GM12878 (cell line): ENCODE results near the gene MFGE8. TPM values are rescaled to one million over a fixed set of nuclear protein-coding genes. Genes with fewer than 3 reads are reported as not detected.
A peak's percentile ranks its signal among the peaks of the same experiment; 100 is the strongest.

Experiments used
- ATAC-seq: fragments of 200-7000 bp; cut with Tn5 transposase; 3 replicates; pipeline ENCODE4 v1.9.1; 2020; ENCODE audit warnings: mild to moderate bottlenecking, moderate library complexity
- BruUV-seq: library from RNA; stranded (reverse); fragments of 400-500 nt; replicated peaks from 2 replicates; lab custom pipeline; 2021; lab: Mats Ljungman, UMichigan
- CTCF ChIA-PET: fragments of 300-600 bp; sonication (Branson Sonifier 250); formaldehyde crosslinking; extraction: SDS; loops from one replicate; lab custom pipeline; 2021; ENCODE audit warnings: inconsistent platforms; lab: Yijun Ruan, JAX
- POLR2A ChIA-PET: fragments of 350-600 bp; formaldehyde crosslinking; extraction: SDS; loops from one replicate; lab custom pipeline; 2021; ENCODE audit warnings: inconsistent platforms; lab: Charles Lee
- RAD21 ChIA-PET: fragments of 300-600 bp; sonication (Branson Sonifier 250); formaldehyde crosslinking; loops from one replicate; lab custom pipeline; 2023; ENCODE audit warnings: antibody characterized with exemption; ENCODE audit not compliant: unreplicated experiment; lab: Charles Lee
- SMC1A ChIA-PET: fragments of 300-600 bp; sonication (Branson Sonifier 250); formaldehyde crosslinking; loops from one replicate; lab custom pipeline; 2023; ENCODE audit not compliant: unreplicated experiment, uncharacterized antibody; lab: Charles Lee
- DNase-seq: peaks from one replicate; pipeline ENCODE4 v3.0.0-alpha.2; 2011; ENCODE audit warnings: low read depth, low spot score
- FAIRE-seq: peaks from 3 replicates; lab custom pipeline; 2011; peaks lifted over from hg19 to GRCh38; lab: Jason Lieb, UNC
- H2AFZ ChIP-seq: 2 replicates; pipeline ENCODE4 v1.6.0; 2011; ENCODE audit warnings: low read depth, low read length, control low read depth; ENCODE audit not compliant: control insufficient read depth
- H3K27ac ChIP-seq: 2 replicates; pipeline ENCODE4 v1.5.1; 2011; ENCODE audit warnings: control low read depth; ENCODE audit not compliant: control insufficient read depth, insufficient read depth
- H3K27me3 ChIP-seq, 2 experiments: replicated peaks in 1 of 2; 2 replicates each; pipeline versions ENCODE4 v1.6.0 to v1.6.1; 2011; ENCODE audit warnings: low read length in 1 of 2; ENCODE audit not compliant: control insufficient read depth in 2 of 2, insufficient read depth in 2 of 2
- H3K36me3 ChIP-seq, 2 experiments: 2 replicates each; pipeline ENCODE4 v1.5.1; 2011; ENCODE audit warnings: low read length in 1 of 2; ENCODE audit not compliant: control insufficient read depth in 2 of 2, insufficient read depth in 2 of 2
- H3K4me1 ChIP-seq: 2 replicates; pipeline ENCODE4 v1.6.1; 2011; ENCODE audit warnings: mild to moderate bottlenecking, low read length, moderate library complexity, mixed read lengths; ENCODE audit not compliant: control insufficient read depth, insufficient read depth
- H3K4me2 ChIP-seq: 2 replicates; pipeline ENCODE4 v1.6.0; 2011; ENCODE audit warnings: control low read depth; ENCODE audit not compliant: control insufficient read depth, insufficient read depth
- H3K4me3 ChIP-seq: fragments of 200-600 bp; sonication (generic); 2 replicates; pipeline ENCODE4 v1.5.1; 2016
- H3K79me2 ChIP-seq: 2 replicates; pipeline ENCODE4 v1.6.0; 2011; ENCODE audit warnings: low read length; ENCODE audit not compliant: control insufficient read depth, insufficient read depth
- H3K9ac ChIP-seq: 2 replicates; pipeline ENCODE4 v1.8.0; 2011; ENCODE audit warnings: low read length, control low read depth, mixed read lengths; ENCODE audit not compliant: control insufficient read depth, insufficient read depth
- H3K9me3 ChIP-seq: replicated peaks from 3 replicates; pipeline ENCODE4 v1.5.1; 2011; ENCODE audit warnings: mild to moderate bottlenecking, low read length; ENCODE audit not compliant: control insufficient read depth, insufficient read depth
- H4K20me1 ChIP-seq: 2 replicates; pipeline ENCODE4 v1.6.0; 2011; ENCODE audit not compliant: control insufficient read depth, insufficient read depth
- BACH1 ChIP-seq: fragments of 450-650 bp; IDR thresholded peaks from 2 replicates; pipeline ENCODE4 v1.6.1; 2017; ENCODE audit warnings: mild to moderate bottlenecking, borderline replicate concordance
- NR2C2 ChIP-seq: IDR thresholded peaks from 2 replicates; pipeline ENCODE4 v1.6.1; 2011; ENCODE audit warnings: borderline replicate concordance, low read depth; ENCODE audit not compliant: control insufficient read depth, insufficient read length
- RELB ChIP-seq: fragments of 450-650 bp; IDR thresholded peaks from 2 replicates; pipeline ENCODE4 v1.6.1; 2017; ENCODE audit warnings: low read depth, mild to moderate bottlenecking, moderate library complexity
- USF2 ChIP-seq: IDR thresholded peaks from 2 replicates; pipeline ENCODE4 v1.6.1; 2011; ENCODE audit warnings: low read depth, low read length, improper control_type of control experiment, borderline replicate concordance
- WGBS: methylation state at CpG from one replicate; pipeline ENCODE4 v1.1.6; 2016; ENCODE audit warnings: low lambda C conversion rate; ENCODE audit not compliant: insufficient replicate concordance, insufficient coverage; ENCODE audit errors: missing lambda C conversion rate; 5-methylcytosine and 5-hydroxymethylcytosine counted together
- in situ Hi-C: fragments of 300-500 bp; cut with MboI; formaldehyde crosslinking; loops from 9 replicates; pipeline ENCODE4 v1.14.3; 2018; ENCODE audit warnings: mixed read lengths
- intact Hi-C: fragments of 100-400 bp; cut with micrococcal nuclease; formaldehyde crosslinking; loops from one replicate; pipeline ENCODE4 v1.14.2; 2022; ENCODE audit not compliant: unreplicated experiment
- polyA plus RNA-seq, 11 experiments: library from polyadenylated mRNA; depleted of rRNA in 4 of 11; unstranded in 6 of 11; stranded (reverse) in 5 of 11; fragments of >200 nt; fragmentation: Nextera tagmentation in 4 of 11; fragmentation: Illumina TruSeq in 1 of 11; extraction: Ambion mirVana in 4 of 11; extraction: Trizol in 1 of 11; gene quantifications; 1 replicate in 1 of 11; 2 replicates in 10 of 11; pipeline versions ENCODE4 v1.2.1 to v1.2.3, GENCODE V29; 2011 to 2016; ENCODE audit warnings: inconsistent platforms in 2 of 11, missing spikeins in 2 of 11, low read depth in 1 of 11
- total RNA-seq, 4 experiments: library from RNA; depleted of rRNA in 3 of 4; stranded (reverse); fragments of >200 nt in 3 of 4; fragmentation: Illumina TruSeq in 1 of 4; extraction: Trizol in 1 of 4; gene quantifications; 2 replicates each; pipeline versions ENCODE4 v1.2.1 to v1.2.3, GENCODE V29; 2013 to 2021
- TF ChIP-seq, protein P1 (sequence below): fragments of 150-350 bp; IDR thresholded peaks from 2 replicates; pipeline ENCODE4 v1.6.1; 2014; ENCODE audit warnings: mild to moderate bottlenecking, low read depth, low read length

The MFGE8 gene
- total and polyA plus RNA-seq, 10 of the 15 experiments (the other 5 are each of a cell fraction or from before 2014, with no cell fraction given) = 0.81 to 5.9 (median 1.0) TPM; not detected in 2

DNA sequence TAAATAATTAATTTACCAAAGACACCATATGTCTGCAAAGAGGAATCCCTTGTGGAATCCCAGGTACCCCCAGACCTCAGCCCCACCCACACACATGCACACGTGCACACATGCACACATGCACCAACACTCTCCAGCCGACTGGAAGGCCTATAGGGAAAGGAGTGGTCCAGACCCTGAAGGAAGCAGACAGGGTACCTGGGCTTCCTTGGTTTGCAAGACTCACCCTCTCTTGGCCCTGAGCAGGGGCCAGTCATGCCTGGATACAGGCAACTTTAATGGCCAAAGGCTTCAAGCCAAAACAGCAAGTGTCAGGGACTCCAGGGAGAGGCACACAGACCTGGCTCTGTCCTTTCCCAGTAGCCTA is 8.9 kb downstream of the MFGE8 start:
- WGBS = 18% methylated on average over 2 of the region's 2 CpGs
- RAD21 ChIA-PET = interaction anchor here (0.8 to 3.1 kb wide), 23 partner anchors 8 to 280 kb away, joined by 3 to 34 read pairs (median 5); partner anchors contain the start of genes ABHD2 and HAPLN3

More for the DNA sequence above, 8.9 kb downstream of the MFGE8 start:
- CTCF ChIA-PET = interaction anchor here (0.6 to 5.5 kb wide), 49 partner anchors 9 to 303 kb away, joined by 3 to 116 read pairs (median 5); partner anchors contain the start of genes ABHD2, HAPLN3 and ISG20
- Histone ChIP-seq H3K4me1 (no peaks in the 10 kb centered on the region), H3K27me3 (no peaks in the 10 kb centered on the region; a peak in 1 of 4 replicates), H3K9me3 (no peaks in the 10 kb centered on the region), H3K4me2 (no peak overlapping the region), H4K20me1 (0 out of 2 replicates have a peak, but pooled peaks cover 5% of the 10 kb centered on the region), H3K27ac (no peak overlapping the region), H2AFZ (no peak overlapping the region), H3K79me2 (no peaks in the 10 kb centered on the region), H3K36me3 (no peaks in the 10 kb centered on the region), H3K4me3 (no peak overlapping the region), H3K9ac (no peak overlapping the region)
- no TSS peak for BruUV-seq
- POLR2A ChIA-PET = no interaction called here
- in situ Hi-C loops (loop anchor here (5.0 kb wide), 1 partner anchor 273 kb away; no protein-coding TSS in a partner anchor), intact Hi-C loops (loop anchor here (1.0 to 2.0 kb wide), 3 partner anchors 79 to 113 kb away; no protein-coding TSS in a partner anchor)
- no peak for FAIRE-seq
- ATAC-seq = peak; percentile 10; the same call in 2 of the 3 replicates
- no peak for TF ChIP-seq RELB
- TF ChIP-seq BACH1 = no peak
- TF ChIP-seq, protein P1, sequence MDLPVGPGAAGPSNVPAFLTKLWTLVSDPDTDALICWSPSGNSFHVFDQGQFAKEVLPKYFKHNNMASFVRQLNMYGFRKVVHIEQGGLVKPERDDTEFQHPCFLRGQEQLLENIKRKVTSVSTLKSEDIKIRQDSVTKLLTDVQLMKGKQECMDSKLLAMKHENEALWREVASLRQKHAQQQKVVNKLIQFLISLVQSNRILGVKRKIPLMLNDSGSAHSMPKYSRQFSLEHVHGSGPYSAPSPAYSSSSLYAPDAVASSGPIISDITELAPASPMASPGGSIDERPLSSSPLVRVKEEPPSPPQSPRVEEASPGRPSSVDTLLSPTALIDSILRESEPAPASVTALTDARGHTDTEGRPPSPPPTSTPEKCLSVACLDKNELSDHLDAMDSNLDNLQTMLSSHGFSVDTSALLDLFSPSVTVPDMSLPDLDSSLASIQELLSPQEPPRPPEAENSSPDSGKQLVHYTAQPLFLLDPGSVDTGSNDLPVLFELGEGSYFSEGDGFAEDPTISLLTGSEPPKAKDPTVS = no peak
- no peak for TF ChIP-seq USF2
- no peak for TF ChIP-seq NR2C2
- no peak for DNase-seq
- SMC1A ChIA-PET = interaction anchor here (0.6 to 2.4 kb wide), 24 partner anchors 8 to 280 kb away, joined by 3 to 32 read pairs (median 5); partner anchors contain the start of gene ABHD2
